CD14-positive monocyte (primary cell): ENCODE data around the gene METAP1D. TPM values are rescaled to one million over a fixed set of nuclear protein-coding genes. Genes with fewer than 3 reads are reported as not detected.

Experiments used
- DNase-seq, 3 donors: peaks; one replicate each; pipeline ENCODE4 v3.0.0-alpha.2; 2011 to 2022
- H2AFZ ChIP-seq: 2 replicates; pipeline ENCODE4 v1.6.0; 2012; ENCODE audit warnings: mild to moderate bottlenecking, low read depth, low read length, inconsistent platforms; ENCODE audit not compliant: insufficient read depth, poor library complexity, severe bottlenecking
- H3K27ac ChIP-seq, 2 donors: 1 replicate in 1 of 2; 2 replicates in 1 of 2; pipeline ENCODE4 v1.5.1; 2012 to 2013; ENCODE audit warnings: low read length in 2 of 2, control low read depth in 1 of 2, inconsistent platforms in 1 of 2, low read depth in 1 of 2, mild to moderate bottlenecking in 1 of 2
- H3K27me3 ChIP-seq, 2 donors: one replicate each; pipeline versions ENCODE4 v1.6.0 to v1.6.1; 2011 to 2013; ENCODE audit warnings: low read length in 2 of 2; ENCODE audit not compliant: control insufficient read depth in 2 of 2, insufficient read depth in 2 of 2
- H3K36me3 ChIP-seq, 2 donors: replicated peaks in 1 of 2; 1 replicate in 1 of 2; 2 replicates in 1 of 2; pipeline versions ENCODE4 v1.5.1 to v1.6.1; 2012 to 2013; ENCODE audit warnings: low read length in 2 of 2, control low read depth in 1 of 2, inconsistent platforms in 1 of 2, mild to moderate bottlenecking in 1 of 2; ENCODE audit not compliant: insufficient read depth in 2 of 2, control insufficient read depth in 1 of 2
- H3K4me1 ChIP-seq, 2 donors: 1 replicate in 1 of 2; 2 replicates in 1 of 2; pipeline versions ENCODE4 v1.5.1 to v1.6.1; 2012 to 2013; ENCODE audit warnings: low read length in 2 of 2, control low read depth in 1 of 2, inconsistent platforms in 1 of 2, mild to moderate bottlenecking in 1 of 2, moderate library complexity in 1 of 2; ENCODE audit not compliant: insufficient read depth in 2 of 2, control insufficient read depth in 1 of 2
- H3K4me2 ChIP-seq: replicated peaks from 2 replicates; pipeline ENCODE3; 2012; ENCODE audit warnings: low read length, moderate library complexity, mild to moderate bottlenecking; ENCODE audit not compliant: poor library complexity, severe bottlenecking; ENCODE audit errors: extremely low read depth
- H3K4me3 ChIP-seq, 3 experiments: fragments of 200-600 bp in 1 of 3; sonication (generic) in 1 of 3; replicated peaks in 1 of 3; 1 replicate in 2 of 3; 2 replicates in 1 of 3; pipeline ENCODE4 v1.5.1; 2011 to 2013; ENCODE audit warnings: low read length in 3 of 3, mild to moderate bottlenecking in 3 of 3, control low read depth in 2 of 3, low read depth in 2 of 3, inconsistent platforms in 1 of 3, moderate library complexity in 1 of 3
- H3K79me2 ChIP-seq: 2 replicates; pipeline ENCODE4 v1.6.0; 2012; ENCODE audit warnings: mild to moderate bottlenecking, control low read depth, inconsistent platforms, low read length, moderate library complexity; ENCODE audit not compliant: insufficient read depth
- H3K9ac ChIP-seq: 2 replicates; pipeline ENCODE4 v1.6.0; 2017; ENCODE audit warnings: low read length, mild to moderate bottlenecking; ENCODE audit not compliant: insufficient read depth, poor library complexity, severe bottlenecking
- H3K9me3 ChIP-seq, 2 donors: replicated peaks in 1 of 2; 1 replicate in 1 of 2; 2 replicates in 1 of 2; pipeline versions ENCODE4 v1.5.1 to v1.6.1; 2012 to 2013; ENCODE audit warnings: low read length in 2 of 2, control low read depth in 1 of 2; ENCODE audit not compliant: control insufficient read depth in 1 of 2, insufficient read depth in 1 of 2
- H4K20me1 ChIP-seq: 2 replicates; pipeline ENCODE4 v1.6.0; 2012; ENCODE audit warnings: mild to moderate bottlenecking, low read length, control low read depth, moderate library complexity; ENCODE audit not compliant: insufficient read depth
- H3K27ac Mint-ChIP-seq, 7 donors: one replicate each; pipeline ENCODE4 v1.8.0; 2020; ENCODE audit warnings: mild to moderate bottlenecking in 7 of 7, mixed read lengths in 7 of 7, moderate library complexity in 6 of 7, inconsistent platforms in 2 of 7
- H3K27me3 Mint-ChIP-seq, 3 donors: one replicate each; pipeline ENCODE4 v1.8.0; 2021 to 2022; ENCODE audit warnings: low read depth in 3 of 3, mild to moderate bottlenecking in 3 of 3, mixed read lengths in 3 of 3, moderate library complexity in 3 of 3, inconsistent platforms in 1 of 3
- H3K36me3 Mint-ChIP-seq, 2 donors: one replicate each; pipeline ENCODE4 v1.8.0; 2020; ENCODE audit warnings: mixed read lengths in 2 of 2, inconsistent platforms in 1 of 2, mild to moderate bottlenecking in 1 of 2
- H3K4me1 Mint-ChIP-seq: one replicate; pipeline ENCODE4 v1.8.0; 2020; ENCODE audit warnings: mild to moderate bottlenecking, mixed read lengths
- H3K4me3 Mint-ChIP-seq, 2 donors: one replicate each; pipeline ENCODE4 v1.8.0; 2020; ENCODE audit warnings: mild to moderate bottlenecking in 2 of 2, mixed read lengths in 2 of 2, moderate library complexity in 1 of 2
- H3K9me3 Mint-ChIP-seq, 7 donors: one replicate each; pipeline ENCODE4 v1.8.0; 2020 to 2022; ENCODE audit warnings: mixed read lengths in 7 of 7, mild to moderate bottlenecking in 6 of 7, moderate library complexity in 6 of 7, inconsistent platforms in 2 of 7
- WGBS: methylation state at CpG from one replicate; pipeline ENCODE4 v1.1.5; 2013; ENCODE audit warnings: missing lambda C conversion rate; ENCODE audit not compliant: insufficient coverage; 5-methylcytosine and 5-hydroxymethylcytosine counted together
- intact Hi-C, 2 donors: fragments of 100-400 bp; cut with micrococcal nuclease; formaldehyde crosslinking; loops; one replicate each; pipeline versions ENCODE4 v1.15.0 to v1.15.1; 2023
- polyA plus RNA-seq, 3 donors: library from polyadenylated mRNA; depleted of rRNA in 1 of 3; unstranded in 2 of 3; stranded (reverse) in 1 of 3; fragments of 300-500 nt in 2 of 3; fragments of >200 nt in 1 of 3; fragmentation: Illumina TruSeq in 2 of 3; gene quantifications; 1 replicate in 2 of 3; 2 replicates in 1 of 3; pipeline ENCODE4 v1.2.3, GENCODE V29; 2012 to 2021
- TF ChIP-seq, protein P1 (sequence below): fragments of 200-600 bp; IDR thresholded peaks from one replicate; pipeline ENCODE4 v1.8.0; 2022; ENCODE audit warnings: antibody characterized with exemption, mild to moderate bottlenecking

METAP1D gene
- polyA plus RNA-seq, 3 donors, result 0.37 to 1.7 (median 0.41) TPM

DNA sequence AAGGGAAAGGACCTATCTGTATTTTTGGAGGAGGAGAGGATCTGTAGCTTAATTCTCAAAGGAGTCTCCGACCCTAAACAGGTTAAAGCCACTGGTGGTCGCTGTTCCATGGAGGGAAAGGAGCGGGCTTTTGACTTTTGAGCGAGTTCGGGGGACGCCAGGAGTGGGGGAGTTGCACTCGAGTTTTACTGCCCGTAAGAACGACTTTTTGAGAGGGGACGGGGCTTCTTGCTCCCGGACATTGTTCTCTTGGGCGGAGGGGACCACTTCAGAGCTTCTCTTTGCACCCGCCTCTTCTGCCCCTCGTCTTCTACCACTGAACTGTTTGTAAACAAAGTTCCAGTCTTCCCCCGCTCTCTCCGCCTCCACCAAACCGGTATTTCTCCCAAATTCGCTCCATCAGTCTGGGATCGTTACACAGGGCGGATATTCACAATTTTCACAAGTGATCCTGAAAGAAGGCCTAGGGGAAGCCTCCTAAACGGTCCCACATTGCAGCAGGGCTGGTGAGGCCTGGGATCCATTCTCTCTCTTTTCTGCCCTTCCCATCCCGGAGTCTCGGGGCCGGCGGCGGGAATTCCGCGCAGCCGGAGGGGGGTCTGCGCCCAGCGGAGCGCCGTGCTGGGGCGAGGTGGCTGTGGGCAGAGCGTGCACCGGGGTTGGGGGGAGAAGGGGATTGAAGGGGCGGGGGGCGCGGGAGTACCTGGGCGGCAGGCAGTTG, 96.3 kb downstream of the METAP1D start:
- H2AFZ ChIP-seq, result peak overlapping the region; percentile 85
- H3K27ac ChIP-seq, result no peak overlapping the region
- H4K20me1 ChIP-seq, result peaks cover 19% of the 10 kb centered on the region
- Mint-ChIP-seq H3K36me3 (peaks cover 10 to 26% of the 10 kb centered on the region in 2 donors), H3K27ac (peak overlapping the region in 1 of 7 donors; percentile 27), H3K4me1 (peaks cover 60% of the 10 kb centered on the region), H3K9me3 (peaks cover 0 to 48% (median 28%) of the 10 kb centered on the region in 7 donors), H3K4me3 (peak overlapping the region; percentile 88 to 95), H3K27me3 (peaks cover 88 to 98% (median 95%) of the 10 kb centered on the region in 3 donors)
- H3K79me2 ChIP-seq, result no peaks in the 10 kb centered on the region
- no peak overlapping the region for H3K9ac ChIP-seq
- intact Hi-C loops, result loop anchor here in 1 of 2 donors (2.0 kb wide), 1 partner anchor 15 kb away; no protein-coding TSS in a partner anchor
- WGBS, result 3% methylated on average over 23 of the region's 40 CpGs
- H3K36me3 ChIP-seq, result no peaks in the 10 kb centered on the region
- H3K4me3 ChIP-seq, result peak overlapping the region in 1 of 3 experiments; percentile 88
- peak overlapping the region; percentile 99 for H3K4me2 ChIP-seq
- DNase-seq, result no peak
- peaks cover 0 to 55% of the 10 kb centered on the region in 2 donors for H3K9me3 ChIP-seq
- peaks cover 89 to 99% of the 10 kb centered on the region in 2 donors for H3K27me3 ChIP-seq
- peaks cover 61 to 73% of the 10 kb centered on the region in 2 donors for H3K4me1 ChIP-seq
- TF ChIP-seq, protein P1, sequence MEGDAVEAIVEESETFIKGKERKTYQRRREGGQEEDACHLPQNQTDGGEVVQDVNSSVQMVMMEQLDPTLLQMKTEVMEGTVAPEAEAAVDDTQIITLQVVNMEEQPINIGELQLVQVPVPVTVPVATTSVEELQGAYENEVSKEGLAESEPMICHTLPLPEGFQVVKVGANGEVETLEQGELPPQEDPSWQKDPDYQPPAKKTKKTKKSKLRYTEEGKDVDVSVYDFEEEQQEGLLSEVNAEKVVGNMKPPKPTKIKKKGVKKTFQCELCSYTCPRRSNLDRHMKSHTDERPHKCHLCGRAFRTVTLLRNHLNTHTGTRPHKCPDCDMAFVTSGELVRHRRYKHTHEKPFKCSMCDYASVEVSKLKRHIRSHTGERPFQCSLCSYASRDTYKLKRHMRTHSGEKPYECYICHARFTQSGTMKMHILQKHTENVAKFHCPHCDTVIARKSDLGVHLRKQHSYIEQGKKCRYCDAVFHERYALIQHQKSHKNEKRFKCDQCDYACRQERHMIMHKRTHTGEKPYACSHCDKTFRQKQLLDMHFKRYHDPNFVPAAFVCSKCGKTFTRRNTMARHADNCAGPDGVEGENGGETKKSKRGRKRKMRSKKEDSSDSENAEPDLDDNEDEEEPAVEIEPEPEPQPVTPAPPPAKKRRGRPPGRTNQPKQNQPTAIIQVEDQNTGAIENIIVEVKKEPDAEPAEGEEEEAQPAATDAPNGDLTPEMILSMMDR, result no peak

DNA sequence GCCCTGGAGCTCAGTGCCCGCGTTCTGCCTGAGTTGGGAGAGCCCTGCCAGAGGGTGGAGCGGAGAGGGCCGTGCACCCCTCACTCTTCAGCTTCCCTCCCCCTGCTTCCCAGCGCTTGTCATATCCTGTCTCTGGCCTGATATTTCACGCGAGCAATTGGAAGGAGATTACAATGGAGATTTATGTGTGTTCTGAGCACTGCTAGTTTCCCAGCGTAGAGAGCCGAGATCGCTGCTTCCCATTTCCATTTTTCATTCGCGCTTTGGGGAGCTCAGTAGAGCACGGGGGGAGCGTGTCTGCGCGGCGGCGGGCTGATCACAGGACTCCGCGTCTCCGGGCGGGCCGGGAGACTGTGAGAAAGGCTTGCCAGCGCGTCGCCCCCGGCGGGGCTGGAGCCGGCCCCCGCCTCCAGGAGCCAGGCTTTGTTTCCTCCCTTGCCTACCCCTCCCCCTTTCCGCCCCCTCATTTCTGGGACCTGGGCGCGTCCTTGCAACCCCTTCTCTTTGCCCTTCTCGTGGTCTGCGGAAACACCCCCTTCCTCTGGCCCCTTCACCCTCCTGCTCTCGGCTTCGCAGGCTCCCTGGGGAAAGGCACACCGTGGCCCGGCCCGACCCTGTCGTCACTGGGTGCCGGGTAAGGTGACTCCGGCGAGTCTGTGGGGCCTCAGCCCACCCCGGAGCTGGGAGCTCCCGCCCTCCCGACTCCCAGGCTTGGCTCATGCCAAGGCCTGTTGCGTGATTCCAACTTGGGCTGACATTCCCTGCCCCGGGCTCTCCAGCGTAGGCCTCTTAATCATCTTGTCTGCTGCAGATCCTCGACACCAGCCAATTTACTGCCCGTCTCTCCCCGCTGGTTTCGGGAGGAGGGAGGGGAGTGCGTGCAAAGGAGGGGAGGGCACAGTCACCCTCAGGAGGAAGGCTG, 97.1 kb downstream of the METAP1D start:
- Histone ChIP-seq H3K27ac (no peak overlapping the region), H4K20me1 (peaks cover 19% of the 10 kb centered on the region), H3K27me3 (peaks cover 91 to 99% of the 10 kb centered on the region in 2 donors), H3K4me3 (peak overlapping the region in 1 of 3 experiments; percentile 88), H3K36me3 (no peaks in the 10 kb centered on the region), H2AFZ (peak overlapping the region; percentile 21), H3K79me2 (no peaks in the 10 kb centered on the region), H3K4me2 (peak overlapping the region; percentile 99), H3K9me3 (peaks cover 3 to 54% of the 10 kb centered on the region in 2 donors), H3K4me1 (peaks cover 69 to 82% of the 10 kb centered on the region in 2 donors), H3K9ac (no peak overlapping the region)
- peak overlapping the region in 2 of 7 donors; percentile 27 to 62 for H3K27ac Mint-ChIP-seq
- TF ChIP-seq, protein P1, result no peak
- WGBS, result 1% methylated on average over 40 of the region's 55 CpGs
- intact Hi-C loops, result no loop called here
- H3K27me3 Mint-ChIP-seq, result peaks cover 90 to 100% (median 97%) of the 10 kb centered on the region in 3 donors
- DNase-seq, result peak in 1 of 3 donors; percentile 66
- H3K4me1 Mint-ChIP-seq, result peaks cover 68% of the 10 kb centered on the region
- peak overlapping the region; percentile 34 to 93 for H3K4me3 Mint-ChIP-seq
- H3K36me3 Mint-ChIP-seq, result peaks cover 13 to 25% of the 10 kb centered on the region in 2 donors
- peaks cover 0 to 50% (median 29%) of the 10 kb centered on the region in 7 donors for H3K9me3 Mint-ChIP-seq
